Thoracic aorta (tissue), 2 donors: ENCODE data around the gene FSTL4. TPM values are rescaled to one million over a fixed set of nuclear protein-coding genes. Genes with fewer than 3 reads are reported as not detected.

Experiments
- ATAC-seq: fragments of 150-250 bp; one replicate; pipeline ENCODE4 v1.8.0; 2017; ENCODE audit warnings: low read depth; ENCODE audit not compliant: insufficient number of reproducible peaks, low FRiP score
- DNase-seq: peaks from one replicate; pipeline ENCODE4 v3.0.0-alpha.2; 2020; ENCODE audit warnings: low spot score
- H3K27ac ChIP-seq, 2 donors: fragments of 200-600 bp; sonication (generic); 1 replicate in 1 of 2; 2 replicates in 1 of 2; pipeline ENCODE4 v1.5.1; 2016; ENCODE audit warnings: mild to moderate bottlenecking in 2 of 2, moderate library complexity in 2 of 2
- H3K27me3 ChIP-seq: fragments of 200-600 bp; sonication (generic); replicated peaks from 2 replicates; pipeline ENCODE4 v1.6.0; 2016; ENCODE audit warnings: mild to moderate bottlenecking; ENCODE audit not compliant: insufficient read depth
- H3K36me3 ChIP-seq: fragments of 200-600 bp; sonication (generic); one replicate; pipeline ENCODE4 v1.5.1; 2016
- H3K4me1 ChIP-seq, 2 donors: fragments of 200-600 bp; sonication (generic); 1 replicate in 1 of 2; 2 replicates in 1 of 2; pipeline versions ENCODE4 v1.5.1 to v1.6.0; 2016; ENCODE audit warnings: low read depth in 2 of 2, mild to moderate bottlenecking in 1 of 2; ENCODE audit not compliant: control insufficient read depth in 1 of 2
- H3K4me3 ChIP-seq: fragments of 200-600 bp; sonication (generic); 2 replicates; pipeline ENCODE4 v1.5.1; 2016; ENCODE audit warnings: mild to moderate bottlenecking
- H3K9me3 ChIP-seq: fragments of 200-600 bp; sonication (generic); 2 replicates; pipeline ENCODE4 v1.5.1; 2016
- total RNA-seq, 2 donors: library from RNA; depleted of rRNA; stranded (reverse); fragments of >200 nt; gene quantifications; one replicate each; pipeline versions ENCODE4 v1.1.0 to v1.2.3, GENCODE V29; 2016
- TF ChIP-seq, protein P1 (sequence below): fragments of 200-600 bp; sonication (generic); IDR thresholded peaks from one replicate; pipeline ENCODE4 v1.5.1; 2019; ENCODE audit warnings: antibody characterized with exemption

Gene FSTL4
- total RNA-seq, 2 donors from 2014 or later: not detected

DNA sequence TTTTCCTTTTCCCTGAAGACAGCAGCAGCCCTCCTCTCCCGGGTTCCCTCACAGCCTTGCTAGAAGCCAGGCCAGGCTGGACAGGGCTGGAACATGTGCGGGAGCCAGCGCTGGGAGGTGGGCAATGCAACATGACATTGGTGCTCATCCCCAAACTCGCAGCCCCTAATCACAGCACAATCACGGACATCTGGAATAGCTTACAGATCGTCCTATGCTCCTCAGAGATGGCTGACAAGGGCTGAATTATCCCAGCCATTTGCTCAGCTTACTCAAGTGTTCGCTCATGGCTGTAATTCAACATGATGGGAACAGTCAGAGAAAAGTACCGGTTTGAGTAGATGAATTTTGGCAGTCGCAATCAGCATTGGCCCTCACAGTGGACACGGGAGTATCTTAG, 49.8 kb downstream of the FSTL4 start:
- Histone ChIP-seq H3K27ac (no peak overlapping the region), H3K36me3 (no peaks in the 10 kb centered on the region), H3K27me3 (no peaks in the 10 kb centered on the region), H3K9me3 (no peaks in the 10 kb centered on the region), H3K4me1 (no peaks in the 10 kb centered on the region), H3K4me3 (no peak overlapping the region)
- TF ChIP-seq, protein P1, sequence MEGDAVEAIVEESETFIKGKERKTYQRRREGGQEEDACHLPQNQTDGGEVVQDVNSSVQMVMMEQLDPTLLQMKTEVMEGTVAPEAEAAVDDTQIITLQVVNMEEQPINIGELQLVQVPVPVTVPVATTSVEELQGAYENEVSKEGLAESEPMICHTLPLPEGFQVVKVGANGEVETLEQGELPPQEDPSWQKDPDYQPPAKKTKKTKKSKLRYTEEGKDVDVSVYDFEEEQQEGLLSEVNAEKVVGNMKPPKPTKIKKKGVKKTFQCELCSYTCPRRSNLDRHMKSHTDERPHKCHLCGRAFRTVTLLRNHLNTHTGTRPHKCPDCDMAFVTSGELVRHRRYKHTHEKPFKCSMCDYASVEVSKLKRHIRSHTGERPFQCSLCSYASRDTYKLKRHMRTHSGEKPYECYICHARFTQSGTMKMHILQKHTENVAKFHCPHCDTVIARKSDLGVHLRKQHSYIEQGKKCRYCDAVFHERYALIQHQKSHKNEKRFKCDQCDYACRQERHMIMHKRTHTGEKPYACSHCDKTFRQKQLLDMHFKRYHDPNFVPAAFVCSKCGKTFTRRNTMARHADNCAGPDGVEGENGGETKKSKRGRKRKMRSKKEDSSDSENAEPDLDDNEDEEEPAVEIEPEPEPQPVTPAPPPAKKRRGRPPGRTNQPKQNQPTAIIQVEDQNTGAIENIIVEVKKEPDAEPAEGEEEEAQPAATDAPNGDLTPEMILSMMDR: no peak
- DNase-seq: no peak
- ATAC-seq: no peak

DNA sequence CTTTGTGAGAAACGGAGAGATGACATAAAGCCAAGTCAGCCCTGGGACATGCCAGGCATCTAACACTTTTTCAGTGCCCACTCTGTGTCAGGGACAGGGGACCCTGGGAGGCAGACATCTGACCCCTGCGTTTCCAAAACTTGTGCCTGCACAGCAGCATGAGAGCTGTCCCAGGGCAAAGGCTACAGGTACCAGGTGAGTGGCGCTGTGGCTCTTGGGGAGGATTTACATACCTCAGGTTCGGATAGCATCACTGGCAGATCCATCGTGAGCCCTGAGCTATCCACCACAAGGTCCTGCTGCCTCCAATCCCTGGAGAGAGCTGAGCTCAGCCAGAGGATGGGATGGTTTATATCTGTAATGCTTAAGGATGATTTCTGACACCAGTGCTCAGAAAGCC, 52.4 kb downstream of the FSTL4 start:
- no peaks in the 10 kb centered on the region for H3K27me3 ChIP-seq
- no peak overlapping the region for H3K27ac ChIP-seq
- H3K36me3 ChIP-seq: no peaks in the 10 kb centered on the region
- DNase-seq (no peak), ATAC-seq (no peak)
- TF ChIP-seq, protein P1: no peak
- no peaks in the 10 kb centered on the region for H3K9me3 ChIP-seq
- H3K4me1 ChIP-seq: no peaks in the 10 kb centered on the region
- no peak overlapping the region for H3K4me3 ChIP-seq

DNA sequence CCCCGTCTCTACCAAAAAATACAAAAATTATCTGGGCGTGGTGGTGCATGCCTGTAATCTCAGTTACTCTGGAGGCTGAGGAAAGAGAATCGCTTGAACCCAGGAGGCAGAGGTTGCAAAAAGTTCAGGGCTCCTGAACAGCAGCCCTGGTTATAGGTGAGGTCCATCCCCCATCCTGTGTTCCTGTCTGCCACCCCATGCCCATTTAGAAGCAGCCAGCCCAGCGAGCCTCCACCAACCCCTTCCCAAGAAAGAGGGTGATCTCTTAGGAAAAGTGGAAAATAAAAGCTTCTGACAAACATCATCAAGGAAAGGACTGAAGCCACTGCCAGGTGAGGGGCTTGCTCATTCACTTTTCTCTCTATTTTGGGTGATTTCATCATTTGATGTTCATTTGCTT, 55.8 kb downstream of the FSTL4 start:
- ATAC-seq: no peak
- Histone ChIP-seq H3K27me3 (no peaks in the 10 kb centered on the region), H3K9me3 (no peaks in the 10 kb centered on the region), H3K4me3 (no peak overlapping the region), H3K27ac (no peak overlapping the region), H3K36me3 (no peaks in the 10 kb centered on the region), H3K4me1 (no peaks in the 10 kb centered on the region)
- DNase-seq: no peak
- TF ChIP-seq, protein P1: no peak

DNA sequence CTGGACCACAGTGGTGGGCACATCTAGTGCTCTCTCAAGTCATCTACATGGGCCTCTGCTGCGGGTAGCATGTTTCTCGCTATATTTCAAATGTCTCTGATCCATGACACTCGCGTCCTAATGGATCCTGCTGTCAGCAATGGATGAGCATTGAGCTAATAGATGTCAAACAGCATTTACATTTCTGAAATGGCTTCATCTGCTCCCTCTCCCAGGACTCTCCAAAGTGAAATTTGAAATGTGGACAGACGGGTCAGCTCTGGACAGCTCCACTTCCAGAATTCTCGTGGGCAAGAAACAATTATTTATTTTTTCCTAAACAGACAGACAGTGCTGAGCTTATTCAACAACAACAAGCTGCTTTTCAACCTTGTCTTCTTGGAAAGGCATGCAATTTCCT, 58.1 kb downstream of the FSTL4 start:
- Histone ChIP-seq H3K27me3 (no peaks in the 10 kb centered on the region), H3K27ac (no peak overlapping the region), H3K9me3 (no peaks in the 10 kb centered on the region), H3K4me3 (no peak overlapping the region), H3K36me3 (no peaks in the 10 kb centered on the region), H3K4me1 (no peaks in the 10 kb centered on the region)
- ATAC-seq (no peak), DNase-seq (no peak)
- TF ChIP-seq, protein P1: no peak

DNA sequence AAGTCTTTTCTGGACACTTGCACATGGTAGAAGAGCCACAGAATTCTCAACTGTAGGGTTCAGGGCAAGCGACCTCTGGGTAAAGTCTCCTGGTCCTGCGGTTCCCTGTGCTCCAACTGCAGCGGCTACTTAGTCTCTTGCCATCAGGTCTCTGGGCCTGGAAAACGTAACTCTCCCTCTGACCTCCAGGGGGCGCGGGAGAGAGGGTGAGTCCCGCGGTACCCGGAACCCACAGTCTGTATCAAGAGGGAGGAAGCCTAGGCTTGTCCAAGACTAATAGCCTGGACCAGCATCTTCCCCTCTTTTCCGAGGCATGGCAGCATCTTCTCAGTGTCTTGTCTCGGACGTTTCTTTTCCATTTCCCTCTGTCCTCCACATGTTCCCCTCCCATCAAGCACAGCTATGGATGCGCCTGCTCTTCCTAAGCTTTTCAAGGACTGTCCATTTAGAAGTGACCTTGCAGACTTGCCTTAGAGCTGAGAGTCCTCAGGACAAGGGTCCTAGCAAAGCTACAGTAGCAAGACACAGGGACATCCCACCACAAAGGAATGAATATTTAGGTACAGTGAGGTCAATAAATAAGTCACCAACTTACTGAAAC, 59.3 kb downstream of the FSTL4 start:
- TF ChIP-seq, protein P1: peak; percentile 59
- DNase-seq: no peak
- Histone ChIP-seq H3K27me3 (no peaks in the 10 kb centered on the region), H3K4me1 (no peaks in the 10 kb centered on the region), H3K27ac (no peak overlapping the region), H3K4me3 (no peak overlapping the region), H3K9me3 (no peaks in the 10 kb centered on the region), H3K36me3 (no peaks in the 10 kb centered on the region)
- ATAC-seq: no peak
